ENCODE results near the gene OLFML1.

Gene OLFML1

DNA sequence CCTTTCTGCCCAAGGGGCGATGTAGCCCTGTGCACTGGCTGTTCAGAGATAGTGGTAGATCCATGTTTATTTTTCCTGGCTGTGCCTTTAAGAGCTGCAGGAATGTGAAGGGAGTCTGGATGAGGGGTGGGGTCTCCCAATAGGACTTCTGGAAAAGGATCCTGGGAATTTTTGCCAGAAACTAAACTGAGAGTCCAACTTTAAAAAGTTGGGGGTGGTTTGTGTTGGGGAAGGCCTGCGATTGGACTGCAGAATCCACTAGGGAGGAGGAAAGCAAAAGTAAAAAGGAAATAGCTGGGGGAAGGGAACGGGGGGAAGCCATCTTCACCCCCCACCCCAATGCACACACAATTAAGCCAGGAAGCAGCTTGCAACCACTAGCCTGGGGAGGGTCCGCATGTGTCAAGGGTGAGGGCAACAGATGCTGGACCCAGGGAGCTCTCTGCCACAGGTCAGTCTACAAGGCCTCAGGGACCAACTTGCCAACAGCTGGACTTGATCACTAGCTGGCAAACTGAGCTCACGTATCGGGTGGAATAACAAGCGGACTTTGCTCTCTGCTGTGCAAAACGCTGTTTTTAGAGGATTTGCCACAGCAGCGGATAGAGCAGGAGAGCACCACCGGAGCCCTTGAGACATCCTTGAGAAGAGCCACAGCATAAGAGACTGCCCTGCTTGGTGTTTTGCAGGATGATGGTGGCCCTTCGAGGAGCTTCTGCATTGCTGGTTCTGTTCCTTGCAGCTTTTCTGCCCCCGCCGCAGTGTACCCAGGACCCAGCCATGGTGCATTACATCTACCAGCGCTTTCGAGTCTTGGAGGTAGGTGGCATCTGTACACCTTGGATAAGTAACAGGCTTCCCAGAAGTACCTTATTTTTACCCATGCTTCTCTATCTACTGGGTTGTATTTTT is at the start of gene OLFML1:
Gene OLFML1 (plus strand): TSS at position 321 of the 912 bp plus-strand sequence. CDS start 370 bp downstream, at position 691.
- DNase-seq (ENCODE audit: low spot score) = no peak

DNA sequence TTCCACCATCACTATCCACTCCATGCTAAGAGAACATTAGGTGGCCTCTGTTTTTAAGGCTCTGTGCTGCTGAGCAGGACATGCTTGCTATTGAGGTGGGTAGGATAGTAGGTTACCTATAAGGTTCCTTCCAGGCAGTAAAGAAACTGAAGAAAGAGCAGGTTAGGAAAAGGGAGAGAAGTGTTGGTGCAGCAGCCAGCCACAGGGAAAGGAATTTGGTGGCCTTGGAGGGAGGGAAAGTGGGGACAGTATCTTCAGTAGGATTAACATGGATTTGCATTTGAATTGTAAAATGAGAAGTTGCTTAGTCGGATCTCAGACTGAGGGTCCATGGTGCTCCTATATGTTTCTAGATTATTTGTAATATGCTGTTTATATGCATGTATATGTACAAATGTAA is 49.2 kb upstream of the OLFML1 start:
- DNase-seq (ENCODE audit: low spot score) = no peak

DNA sequence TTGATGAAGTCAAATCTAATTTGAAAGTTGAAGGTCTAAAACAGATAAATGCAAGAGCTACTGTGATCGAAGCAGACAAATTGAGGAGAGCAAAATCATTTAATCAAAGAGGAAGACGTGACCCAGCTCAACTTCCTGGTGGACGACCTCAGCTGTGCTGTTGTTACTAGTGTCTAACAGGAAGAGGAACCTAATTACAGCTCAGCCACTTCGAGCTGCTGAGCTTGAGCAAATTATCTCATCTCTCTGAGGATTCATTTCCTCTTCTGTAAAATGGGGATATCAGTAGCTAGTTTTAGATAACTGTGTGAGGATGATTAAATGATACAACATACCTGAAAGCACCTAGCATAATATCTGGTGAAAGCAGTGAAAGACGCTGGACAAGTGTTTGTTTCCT is 48.6 kb upstream of the OLFML1 start:
- DNase-seq (ENCODE audit: low spot score) = peak; percentile 22

DNA sequence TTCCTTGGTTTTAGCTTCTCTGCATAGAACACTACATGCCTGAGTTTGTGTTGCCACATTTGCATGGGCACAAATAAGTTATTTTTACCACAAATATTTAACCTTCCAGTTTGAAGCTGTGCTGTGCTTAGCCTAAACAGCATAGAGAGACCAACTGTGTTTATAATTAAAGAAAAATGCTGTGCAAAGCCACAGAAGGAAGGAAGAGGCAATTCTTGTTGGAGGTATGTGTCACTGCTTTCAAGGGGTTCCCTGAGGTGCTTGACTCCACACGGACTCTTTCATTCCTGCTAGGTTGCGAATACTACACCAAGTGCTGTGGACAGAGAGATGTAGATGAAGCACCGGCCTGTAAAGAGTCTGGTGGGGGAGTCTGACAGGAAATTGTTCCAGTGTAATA is 47.6 kb upstream of the OLFML1 start:
- no peak for DNase-seq (ENCODE audit: low spot score)

DNA sequence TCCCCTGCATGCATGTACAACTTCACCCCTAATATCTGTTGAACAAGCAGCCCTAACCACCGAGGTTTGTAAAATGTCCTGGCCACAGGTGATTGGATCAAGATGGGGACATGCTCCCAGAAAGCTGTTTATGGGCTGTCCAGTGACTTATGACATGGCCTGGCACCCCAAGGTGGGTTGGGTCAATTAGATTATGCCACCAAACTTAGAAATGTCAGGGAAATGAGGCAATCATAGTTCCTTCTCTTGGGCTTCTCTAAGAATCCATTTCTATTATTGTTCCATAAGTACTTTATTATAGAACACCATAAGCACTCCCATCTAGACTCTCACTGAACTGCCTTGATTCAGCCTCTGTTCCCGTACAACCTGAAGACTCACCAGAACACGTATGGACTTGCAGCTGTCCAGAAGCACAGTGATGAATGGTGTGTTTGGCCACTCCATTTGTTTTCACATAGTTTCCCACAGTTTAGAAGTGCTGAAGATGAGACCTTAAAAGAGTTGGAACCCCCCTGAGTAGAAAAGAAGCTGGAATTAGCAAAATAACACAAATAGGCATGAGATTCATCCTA is 45.5 kb upstream of the OLFML1 start:
- no peak for DNase-seq (ENCODE audit: low spot score)

DNA sequence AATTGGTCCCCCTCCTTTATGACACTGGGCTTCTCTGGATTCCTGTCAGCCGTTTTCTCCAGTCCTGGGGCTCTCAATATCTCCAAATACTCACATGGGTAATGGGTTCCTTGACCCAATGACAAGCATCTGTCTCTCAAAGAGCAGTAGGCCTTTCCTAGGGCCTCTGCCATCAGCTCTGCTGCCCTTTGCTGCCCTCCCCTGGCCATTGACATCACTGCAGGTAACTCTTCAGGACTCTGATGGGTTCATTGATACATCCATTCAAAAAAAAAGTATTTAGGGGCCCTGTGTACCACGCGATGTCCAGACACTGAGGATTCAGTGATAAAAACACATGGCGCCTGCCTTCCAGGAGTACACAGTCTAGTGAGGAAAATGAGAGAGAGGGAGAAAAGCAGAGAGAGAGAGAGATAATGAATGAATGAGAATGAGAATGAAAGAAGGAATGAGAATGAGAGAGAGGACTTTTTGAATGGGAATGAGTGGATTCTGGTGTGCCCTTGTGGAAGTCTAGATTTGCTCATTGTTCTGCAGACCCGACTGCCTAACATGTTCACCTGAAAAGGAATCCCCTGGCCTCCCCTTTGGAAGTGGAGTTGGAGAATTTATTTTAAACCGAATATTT is 42.6 kb upstream of the OLFML1 start:
- DNase-seq (ENCODE audit: low spot score) = peak; percentile 66

DNA sequence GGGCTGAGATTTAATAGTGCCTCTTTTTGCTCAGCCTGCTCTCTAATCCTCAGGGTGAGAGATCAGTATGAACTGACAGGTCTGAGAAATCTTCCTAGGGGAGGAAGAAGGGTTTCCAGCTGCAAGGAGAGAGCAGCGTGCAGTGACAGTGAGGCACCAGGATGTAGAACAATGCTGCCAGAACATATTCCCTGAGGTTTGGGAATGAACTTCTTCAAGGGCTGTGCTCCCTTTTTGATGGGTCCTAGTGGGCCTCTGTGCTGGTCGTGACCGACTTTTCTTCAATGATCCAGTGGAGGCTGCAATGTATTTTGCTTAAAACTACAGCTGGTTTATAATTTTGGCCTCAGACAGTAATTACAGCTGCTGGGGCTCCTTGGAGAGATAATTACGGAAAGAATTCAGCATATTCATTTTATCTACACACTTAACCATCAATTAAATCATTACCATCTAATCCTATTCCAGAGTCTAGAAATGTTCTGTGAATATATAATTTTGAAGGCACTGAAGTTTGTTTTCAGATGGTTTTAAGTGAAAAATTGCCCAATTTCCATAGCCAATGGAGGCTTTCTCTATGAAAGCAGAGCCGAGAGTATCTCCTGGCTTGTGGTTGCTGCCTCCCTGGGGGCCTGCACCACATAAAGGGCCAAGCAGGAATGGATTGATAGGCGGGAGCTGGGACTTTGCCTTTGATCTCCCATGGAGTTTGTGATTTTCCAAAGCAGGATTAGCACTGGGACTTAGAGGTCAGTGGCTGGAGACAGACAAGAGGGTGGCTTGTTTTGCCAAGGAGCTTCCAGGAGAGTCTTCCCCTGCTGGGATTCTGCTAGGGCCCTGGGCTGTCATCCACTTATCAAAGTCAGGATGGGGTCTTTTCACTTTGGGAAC is 41.0 kb upstream of the OLFML1 start:
- no peak for DNase-seq (ENCODE audit: low spot score)

DNA sequence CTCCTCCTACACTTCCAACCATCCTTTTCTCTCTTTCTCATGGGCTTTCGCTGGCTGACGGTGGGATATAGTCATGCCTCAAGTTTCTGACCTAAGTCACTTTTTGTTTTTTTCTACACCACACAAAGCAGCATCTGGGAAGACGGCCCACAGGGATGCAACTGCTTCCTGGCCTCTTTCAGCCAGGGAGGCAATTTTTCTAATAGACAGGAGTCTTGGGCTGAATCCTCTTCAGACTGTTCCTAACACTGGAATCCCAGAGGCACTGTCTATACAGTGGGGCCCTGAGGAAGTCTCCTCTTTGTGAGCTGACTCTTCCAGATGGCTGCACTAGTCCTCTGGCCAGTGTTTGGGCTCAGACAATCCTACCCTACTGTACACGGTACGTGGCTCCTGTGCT is 39.7 kb upstream of the OLFML1 start:
- DNase-seq (ENCODE audit: low spot score) = no peak

DNA sequence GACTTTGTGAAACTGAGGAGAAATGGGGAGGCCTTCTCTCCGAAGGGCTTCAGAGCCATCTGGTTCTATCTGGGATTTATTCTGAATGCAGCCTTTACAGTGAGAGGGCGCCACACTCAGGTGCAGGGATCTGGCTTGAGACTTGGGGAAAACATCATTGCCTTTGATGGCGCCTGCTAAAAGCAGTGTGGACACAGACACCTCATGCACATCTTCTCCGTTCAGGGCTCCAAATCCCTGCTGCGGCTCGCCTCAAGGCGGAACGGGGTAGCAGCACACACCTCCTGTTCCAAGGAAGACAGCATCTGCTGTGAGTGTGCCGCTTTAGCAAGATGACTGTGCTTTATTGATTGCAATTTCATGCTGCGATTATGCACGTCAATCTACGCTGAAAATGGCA is 37.1 kb upstream of the OLFML1 start:
- DNase-seq (ENCODE audit: low spot score) = no peak

DNA sequence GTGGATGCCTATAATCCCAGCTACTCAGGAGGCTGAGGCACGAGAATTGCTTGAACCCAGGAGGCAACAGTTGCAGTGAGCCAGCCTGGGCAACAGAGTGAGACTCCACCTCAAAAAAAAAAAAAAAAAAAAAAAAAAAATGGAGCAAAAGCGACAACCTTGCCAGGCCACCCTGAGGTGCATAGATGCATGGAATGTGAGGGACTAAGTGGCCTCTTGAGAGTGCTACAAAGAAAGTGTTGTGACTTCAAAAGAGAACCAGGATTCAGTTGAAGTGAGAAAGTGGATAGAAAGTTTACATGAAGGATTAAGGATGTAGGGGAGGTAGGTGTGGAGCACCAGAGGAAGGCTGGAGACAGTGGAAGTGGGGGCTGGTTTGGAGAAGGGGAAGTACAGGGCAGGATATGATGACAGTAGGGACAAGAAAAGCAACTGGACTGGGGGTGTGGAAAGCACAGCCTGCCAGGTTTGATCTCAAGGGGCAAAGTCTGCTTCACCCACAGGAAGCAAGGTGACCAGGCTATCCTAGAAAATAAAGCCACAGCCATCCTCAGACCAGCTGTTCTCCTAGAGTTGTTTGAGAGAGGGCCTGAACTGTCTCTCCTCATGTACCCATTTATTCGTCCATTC is 36.0 kb upstream of the OLFML1 start:
- DNase-seq (ENCODE audit: low spot score) = no peak

DNA sequence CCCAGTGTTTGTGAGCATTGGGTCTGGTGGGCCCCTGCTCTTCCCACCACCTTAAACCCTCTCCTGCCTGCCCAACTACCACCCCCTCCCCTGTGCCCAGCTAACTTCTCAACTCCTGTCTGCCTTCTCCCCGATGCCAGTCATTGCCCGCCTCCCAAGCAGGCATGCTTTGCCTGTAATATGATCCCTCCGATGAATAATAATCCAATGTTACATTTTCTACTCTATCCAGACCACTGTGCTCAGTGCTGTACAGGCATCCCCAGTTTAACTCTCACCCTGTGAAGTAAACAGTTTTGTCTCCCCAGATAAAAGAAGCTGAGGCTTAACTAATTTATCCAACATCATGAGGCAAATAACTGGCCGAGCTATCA is 35.5 kb upstream of the OLFML1 start:
- no peak for DNase-seq (ENCODE audit: low spot score)

DNA sequence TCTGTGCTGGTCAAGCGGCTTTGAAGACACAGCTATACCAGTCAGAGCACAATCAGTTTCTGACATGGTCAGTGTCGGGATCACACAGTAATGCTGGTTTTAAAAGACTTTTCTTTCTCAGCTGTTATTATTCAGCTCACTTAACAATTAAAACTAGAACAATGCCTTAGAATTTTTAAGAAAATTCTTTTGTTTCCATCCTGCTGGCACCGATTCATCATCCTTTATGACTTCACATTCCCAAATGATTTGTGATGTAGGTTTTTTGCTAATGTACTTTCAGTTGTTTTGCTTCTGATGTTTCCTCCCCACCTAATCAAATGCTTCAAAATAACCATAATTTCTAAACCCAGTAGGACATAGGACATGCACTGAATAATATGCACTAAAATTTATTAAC is 34.5 kb upstream of the OLFML1 start:
- DNase-seq (ENCODE audit: low spot score) = no peak

DNA sequence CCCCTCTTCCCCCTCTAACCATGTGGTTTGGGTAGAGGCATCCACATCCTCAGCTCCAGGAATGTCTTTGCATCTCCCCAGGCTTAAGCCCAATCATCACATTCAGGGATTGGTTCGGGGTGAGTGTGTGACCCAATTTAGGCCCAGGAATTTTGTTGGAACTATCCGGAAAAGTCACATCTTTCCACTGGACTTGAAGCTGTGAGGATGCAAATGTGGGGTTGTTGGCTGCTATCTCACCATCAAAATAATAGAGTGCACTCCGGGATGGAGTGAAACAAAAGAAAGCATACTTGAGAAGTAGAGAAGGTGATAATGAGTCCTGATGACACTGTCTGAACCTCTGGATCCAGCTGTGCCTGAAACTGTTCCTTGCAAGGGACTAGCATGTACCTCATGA is 33.8 kb upstream of the OLFML1 start:
- no peak for DNase-seq (ENCODE audit: low spot score)

DNA sequence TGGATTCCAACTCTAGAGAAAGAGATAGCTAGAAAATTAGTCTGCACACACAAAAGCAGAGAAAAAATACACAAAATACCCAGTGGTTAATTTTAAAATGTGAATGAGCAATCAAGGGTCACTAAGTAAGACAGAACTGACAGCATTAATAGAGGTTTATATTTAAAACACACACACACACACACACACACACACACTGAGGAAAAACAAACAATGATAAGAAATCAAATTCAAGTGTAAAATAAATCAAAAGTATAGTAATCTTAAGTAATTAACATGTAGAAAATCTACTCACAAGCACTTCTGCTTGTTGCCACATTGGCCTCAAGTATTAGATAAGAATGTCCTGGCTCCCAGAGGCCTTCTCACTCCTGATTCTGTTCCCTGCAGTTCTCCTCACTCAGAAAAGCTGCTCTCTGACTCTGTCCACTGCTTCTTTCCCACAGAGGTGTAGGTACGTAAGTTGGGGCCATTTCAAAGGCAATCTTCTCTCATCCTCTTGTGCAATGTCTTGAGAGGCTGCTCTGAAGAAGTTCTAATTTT is 33.3 kb upstream of the OLFML1 start:
- no peak for DNase-seq (ENCODE audit: low spot score)

DNA sequence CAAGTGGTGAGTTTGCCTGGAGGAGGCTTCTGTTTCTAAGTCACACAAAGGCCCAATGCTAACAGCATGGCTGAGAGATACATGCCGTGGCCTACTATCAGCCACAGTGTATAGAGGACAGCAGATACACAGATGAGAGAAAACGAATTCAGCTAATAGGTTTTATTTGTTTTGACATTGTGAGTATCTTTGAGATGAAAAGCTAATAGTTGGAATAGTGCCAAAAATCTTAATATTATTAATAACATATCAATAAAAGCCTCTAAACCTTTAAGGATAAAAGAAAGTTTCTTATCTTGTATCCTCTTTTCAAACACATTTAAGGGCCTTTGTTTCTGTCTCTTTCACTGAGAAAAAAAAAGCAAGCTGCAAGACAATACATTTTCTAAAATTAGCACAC is 30.5 kb upstream of the OLFML1 start:
- no peak for DNase-seq (ENCODE audit: low spot score)

DNA sequence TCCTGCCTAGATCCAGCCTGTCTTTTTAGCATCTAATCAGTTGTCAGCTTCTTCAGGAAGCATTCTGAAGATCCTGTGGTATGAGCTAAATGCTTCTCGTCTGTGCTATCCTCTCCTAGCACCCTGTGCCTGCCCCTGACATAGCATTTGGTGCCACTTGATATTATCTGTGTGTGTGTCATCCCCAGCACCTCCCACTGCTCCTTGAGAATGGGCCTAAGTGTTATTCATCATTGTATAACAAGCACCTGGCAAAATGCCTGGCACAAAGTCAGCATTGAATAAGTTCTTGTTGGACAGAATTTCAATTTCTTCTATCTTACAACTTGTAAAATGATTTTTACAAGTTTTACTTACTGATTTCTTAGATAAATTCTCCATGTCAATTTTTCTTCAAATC is 28.1 kb upstream of the OLFML1 start:
- no peak for DNase-seq (ENCODE audit: low spot score)

DNA sequence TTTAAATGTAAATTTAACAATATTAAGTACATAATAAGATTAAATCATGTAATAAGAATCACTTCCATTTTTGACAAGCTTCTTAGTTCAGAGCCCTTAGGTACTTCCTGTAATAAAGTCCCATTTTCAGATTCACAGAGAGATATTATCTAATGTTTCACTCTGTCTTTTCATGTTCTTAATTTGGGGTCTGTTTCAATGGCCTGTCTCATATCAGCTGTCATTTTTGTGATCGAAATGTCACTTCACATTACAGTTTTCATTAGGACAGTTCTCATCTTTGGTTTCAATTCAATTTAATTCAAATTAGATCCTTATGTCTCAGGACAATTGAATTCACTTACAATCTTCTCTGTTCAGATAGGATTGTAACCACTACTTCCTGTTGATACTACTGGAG is 22.6 kb upstream of the OLFML1 start:
- no peak for DNase-seq (ENCODE audit: low spot score)

DNA sequence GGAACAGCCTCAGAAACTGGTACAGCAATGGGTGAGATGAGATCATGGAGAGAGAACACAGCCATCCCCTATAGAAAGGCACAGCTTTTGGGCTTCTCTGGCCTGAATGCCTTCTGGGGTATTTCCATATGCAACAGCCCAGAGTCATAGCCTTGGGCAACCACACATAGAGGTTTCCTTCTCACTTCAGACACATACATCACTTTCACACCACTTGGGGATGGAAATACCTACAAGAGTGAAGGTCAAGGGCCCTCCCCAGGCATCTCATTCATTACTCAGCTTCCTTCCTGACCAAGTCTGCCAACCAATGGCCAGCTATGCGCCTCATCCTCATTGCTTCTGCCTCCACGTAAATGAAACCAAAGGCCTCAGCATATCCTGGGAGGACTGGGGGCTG is 17.7 kb upstream of the OLFML1 start:
- DNase-seq (ENCODE audit: low spot score) = peak; percentile 4

DNA sequence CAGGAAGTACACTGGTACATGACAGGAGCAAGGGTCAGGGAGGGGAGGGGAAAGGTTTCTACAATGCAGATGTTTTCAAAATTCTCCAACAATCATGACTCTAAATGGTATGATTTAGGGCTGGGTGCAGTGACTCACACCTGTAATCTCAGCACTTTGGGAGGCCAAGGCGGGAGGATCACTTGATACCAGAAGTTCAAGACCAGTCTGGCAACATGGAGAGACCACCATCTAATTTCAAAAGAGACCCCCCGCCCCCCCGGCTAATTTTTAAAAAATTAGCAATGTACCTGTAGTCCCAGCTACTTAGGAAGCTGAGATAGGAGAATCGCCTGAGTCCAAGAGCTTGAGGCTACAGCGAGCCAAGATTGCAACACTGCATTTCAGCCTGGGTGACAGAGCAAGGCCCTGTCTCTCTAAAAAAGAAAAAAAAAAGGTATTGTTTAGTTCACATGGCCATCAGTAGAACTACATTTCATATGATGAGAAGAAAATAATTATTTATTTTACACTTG is 15.9 kb upstream of the OLFML1 start:
- no peak for DNase-seq (ENCODE audit: low spot score)

DNA sequence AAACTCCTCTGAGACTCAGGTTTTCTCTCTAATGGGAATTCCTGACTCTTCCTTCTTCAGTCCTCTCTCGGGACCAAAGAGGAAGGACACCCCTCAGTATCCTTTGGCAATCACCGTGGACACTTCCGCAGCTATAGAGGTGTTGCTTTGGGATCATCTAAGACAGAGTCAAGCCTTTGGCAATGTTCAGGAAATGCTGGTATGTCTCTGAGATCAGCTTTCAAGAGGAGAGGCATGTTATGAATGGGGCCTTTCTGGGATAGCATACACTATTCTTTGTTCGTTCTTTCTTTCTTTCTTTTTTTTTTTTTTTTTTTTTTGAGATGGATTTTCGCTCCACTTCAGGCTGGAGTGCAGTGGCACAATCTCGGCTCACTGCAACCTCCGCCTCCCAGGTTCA is 14.2 kb upstream of the OLFML1 start:
- no peak for DNase-seq (ENCODE audit: low spot score)

DNA sequence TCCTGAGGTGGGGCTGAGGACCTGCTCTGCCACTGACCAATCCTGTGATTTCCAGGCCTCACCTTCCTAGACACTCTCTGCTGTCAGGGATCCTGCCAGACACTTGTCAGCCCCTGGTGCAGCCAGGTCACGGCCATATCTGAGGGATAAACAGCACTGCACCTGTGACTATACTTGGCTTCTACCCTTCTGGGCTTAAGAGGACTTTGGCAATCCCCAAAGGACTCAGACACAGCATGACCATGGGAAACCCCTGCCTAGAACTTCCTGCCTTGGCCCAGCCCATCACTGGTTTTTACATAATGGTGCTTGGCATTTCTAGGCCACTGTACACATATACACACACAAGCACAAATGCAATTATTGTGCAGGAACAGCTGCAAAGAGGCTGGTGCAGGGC is 11.6 kb upstream of the OLFML1 start:
- DNase-seq (ENCODE audit: low spot score) = no peak
